Left lobe of liver (tissue), 2 donors: Measurements from ENCODE around the gene ARID3A. TPM values are rescaled to one million over a fixed set of nuclear protein-coding genes. Genes with fewer than 3 reads are reported as not detected.

ENCODE experiments used
- ATAC-seq: fragments of 200-7000 bp; cut with Tn5 transposase; one replicate; pipeline ENCODE4 v1.9.1; 2020; ENCODE audit warnings: mild to moderate bottlenecking, moderate library complexity
- DNase-seq: peaks from one replicate; pipeline ENCODE4 v3.0.0-alpha.2; 2020; ENCODE audit warnings: low spot score
- total RNA-seq: library from RNA; stranded (reverse); gene quantifications from one replicate; pipeline ENCODE4 v1.2.1, GENCODE V29; 2021
- donor health status: DM: no; HTN: no; CAD: no; lungs with moderate emphysema.
- donor health status: DM: no; HTN: yes; CAD: no.

ARID3A gene
- total RNA-seq, 1 donor from 2014 or later, result 3.6 TPM

DNA sequence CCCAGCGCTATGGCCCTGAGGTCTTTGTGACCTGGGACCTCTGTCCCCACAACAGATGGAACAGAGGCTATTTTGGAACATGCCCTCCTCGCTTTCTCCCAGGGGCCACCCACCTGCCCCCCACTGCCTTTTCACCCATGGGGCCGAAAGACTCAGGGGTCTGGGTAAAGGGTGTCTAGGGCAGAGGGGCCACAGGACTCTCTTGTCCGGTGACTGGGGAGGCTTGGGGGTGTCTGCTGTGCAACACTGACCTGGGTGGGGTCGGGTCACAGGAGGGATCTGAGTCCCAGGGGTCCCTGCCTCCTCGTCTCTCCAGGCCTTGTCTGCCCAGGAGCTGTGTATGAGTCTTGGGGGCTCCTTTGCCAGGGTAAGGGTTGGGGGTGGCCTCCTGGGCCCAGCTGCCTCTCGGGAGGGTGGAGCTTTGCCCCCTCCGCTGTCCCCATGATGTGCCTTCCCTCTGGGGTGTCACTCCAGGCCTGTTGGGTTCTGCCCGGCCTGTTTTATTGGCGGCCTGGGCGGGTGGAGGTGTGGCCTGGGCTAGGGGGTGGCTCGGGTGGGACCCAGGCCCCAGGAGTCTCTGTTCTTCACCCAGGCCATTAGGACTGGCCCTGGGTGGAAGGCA is 2.1 kb downstream of the ARID3A start:
- DNase-seq, result no peak
- ATAC-seq, result no peak

DNA sequence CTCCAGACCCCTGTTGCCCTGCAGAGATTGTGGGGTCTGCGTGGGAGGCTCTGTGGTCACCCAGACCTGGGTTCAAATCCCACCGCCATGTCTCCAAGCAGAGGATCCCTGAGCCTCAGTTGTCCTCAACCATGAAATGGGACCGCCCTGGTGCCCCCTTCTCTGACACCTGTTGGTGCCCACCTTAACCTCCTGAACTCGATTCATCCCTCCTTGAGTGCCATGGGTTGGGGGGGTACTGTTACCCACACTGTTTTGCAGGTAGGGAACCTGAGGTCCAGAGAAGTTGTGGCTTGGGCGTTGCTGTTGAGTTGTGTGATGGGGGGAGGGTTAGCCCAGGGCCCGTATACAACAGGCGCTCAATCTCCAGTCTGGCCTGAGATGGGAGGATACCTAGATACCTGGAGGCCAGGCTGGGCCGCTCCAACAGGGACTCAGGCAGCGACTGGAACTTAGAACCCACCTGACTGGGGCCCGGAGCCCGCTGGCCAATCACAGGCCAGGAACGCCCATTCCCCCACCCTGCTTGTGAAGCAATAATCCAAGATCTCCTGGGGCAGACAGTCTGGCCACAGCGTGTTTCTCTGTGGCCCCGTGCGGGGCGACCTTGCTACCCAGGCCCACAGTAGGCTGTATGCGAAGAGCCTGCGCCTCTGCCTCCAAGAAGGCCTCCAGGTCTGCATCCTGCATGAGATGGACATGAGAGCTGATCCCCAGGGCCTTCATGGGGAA is 2.8 kb downstream of the ARID3A start:
- peak; percentile 17 for ATAC-seq
- no peak for DNase-seq

- no peak for DNase-seq
- no peak for ATAC-seq
Measured at GRCh38 chr19:929203-929890, 3.5 kb downstream of the ARID3A start.

DNA sequence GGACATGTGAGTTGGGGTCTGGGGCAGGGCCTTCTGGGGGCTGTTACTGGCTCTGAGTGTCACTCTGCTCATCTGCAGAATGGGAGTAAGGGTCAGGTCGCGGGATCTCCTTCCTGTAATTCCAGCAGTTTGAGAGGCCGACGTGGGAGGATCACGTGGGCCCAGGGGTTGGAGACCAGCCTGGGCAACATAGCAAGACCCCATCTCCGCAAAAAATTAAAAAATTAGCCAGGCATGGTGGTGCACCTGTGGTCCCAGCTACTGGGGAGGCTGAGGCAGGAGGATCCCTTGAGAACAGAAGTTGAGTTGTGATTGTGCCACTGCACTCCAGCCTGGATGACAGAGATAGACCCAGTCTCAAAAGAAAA is 4.0 kb downstream of the ARID3A start:
- no peak for DNase-seq

DNA sequence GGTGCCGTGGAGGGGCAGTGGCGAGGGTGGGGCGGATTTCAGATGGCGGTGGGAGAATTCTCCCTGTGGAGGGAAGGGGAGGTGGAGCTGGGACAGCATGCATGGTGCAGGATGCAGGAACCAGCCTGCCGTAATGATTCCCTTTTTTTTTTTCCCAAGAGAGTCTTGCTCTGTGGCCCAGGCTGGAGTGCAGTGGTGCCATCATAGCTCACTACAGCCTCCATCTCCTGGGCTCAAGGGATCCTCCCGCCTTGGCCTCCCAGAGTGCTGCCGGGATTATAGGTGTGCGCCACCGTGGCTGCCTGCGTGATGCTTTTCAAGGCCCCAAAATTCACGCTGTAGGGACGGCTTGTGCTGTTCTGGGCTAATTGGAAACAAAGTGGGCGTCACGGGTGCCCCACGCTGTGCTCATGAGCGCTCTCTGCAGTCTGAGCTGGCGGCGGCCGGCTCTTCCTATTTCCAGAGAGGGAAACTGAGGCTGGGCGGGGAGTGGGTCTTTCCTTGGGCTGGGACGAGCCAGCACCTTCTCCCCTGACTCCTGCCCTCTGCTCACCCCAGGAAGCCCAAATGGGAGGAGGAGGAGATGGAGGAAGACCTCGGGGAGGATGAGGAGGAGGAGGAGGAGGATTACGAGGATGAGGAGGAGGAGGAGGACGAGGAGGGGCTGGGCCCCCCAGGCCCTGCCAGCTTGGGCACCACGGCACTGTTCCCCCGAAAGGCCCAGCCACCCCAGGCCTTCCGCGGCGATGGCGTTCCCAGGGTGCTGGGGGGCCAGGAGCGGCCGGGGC is 6.2 kb downstream of the ARID3A start:
- DNase-seq (no peak), ATAC-seq (no peak)

More for the DNA sequence above, 4.0 kb downstream of the ARID3A start:
- no peak for ATAC-seq

- DNase-seq (no peak), ATAC-seq (no peak)
Measured at GRCh38 chr19:932648-933552, 7.1 kb downstream of the ARID3A start.

DNA sequence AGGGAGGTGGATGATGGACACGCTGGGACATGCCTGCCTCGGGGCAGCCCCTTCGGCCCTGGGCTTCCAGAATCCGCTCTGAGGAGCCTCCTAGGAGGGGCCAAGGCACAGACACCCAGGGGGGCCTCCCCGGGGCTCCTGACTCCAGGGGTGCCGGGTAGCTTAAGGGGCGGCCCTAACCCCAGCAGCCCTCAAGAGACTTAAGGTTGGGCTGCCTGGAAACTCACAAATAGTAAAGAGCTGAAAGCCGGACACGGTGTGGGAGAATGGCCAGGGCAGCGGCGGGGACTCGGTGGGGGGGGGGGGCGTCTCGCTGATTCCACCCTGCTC is 7.7 kb downstream of the ARID3A start:
- ATAC-seq (no peak), DNase-seq (no peak)

GRCh38 chr19:934197-934840 is 8.5 kb downstream of the ARID3A start:
- DNase-seq, result no peak
- peak; percentile 5 for ATAC-seq

DNA sequence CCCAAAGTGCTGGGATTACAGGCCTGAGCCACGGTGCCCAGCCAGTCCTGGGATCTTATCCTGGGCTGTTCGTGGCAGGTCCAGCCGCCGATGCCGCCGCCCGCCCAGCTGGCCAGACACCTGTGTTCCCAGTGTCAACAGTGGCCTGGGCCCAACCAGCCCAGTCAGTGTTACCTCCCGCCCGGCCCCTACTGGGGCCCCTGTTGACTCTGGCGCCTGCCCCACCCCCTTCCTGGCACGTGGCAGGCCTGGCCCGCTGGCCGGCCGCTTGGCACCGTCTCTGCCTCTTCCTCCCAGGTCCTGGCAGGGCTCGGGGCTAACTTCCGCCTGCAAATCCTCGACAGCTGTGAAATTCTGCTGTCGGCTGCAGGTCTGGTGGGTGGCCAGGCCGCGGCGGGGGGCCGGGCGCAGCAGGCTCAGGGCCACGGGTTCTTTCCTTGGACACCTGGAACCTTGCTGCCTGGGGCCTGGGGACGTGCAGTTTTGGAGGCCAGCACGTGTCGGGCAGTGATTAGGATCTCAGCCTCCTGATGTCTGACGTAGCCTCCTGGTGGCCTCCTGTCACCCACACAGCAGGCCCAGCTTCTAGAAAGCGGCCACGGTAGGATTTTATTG is 9.1 kb downstream of the ARID3A start:
- DNase-seq, result peak; percentile 98
- ATAC-seq, result peak; percentile 97

DNA sequence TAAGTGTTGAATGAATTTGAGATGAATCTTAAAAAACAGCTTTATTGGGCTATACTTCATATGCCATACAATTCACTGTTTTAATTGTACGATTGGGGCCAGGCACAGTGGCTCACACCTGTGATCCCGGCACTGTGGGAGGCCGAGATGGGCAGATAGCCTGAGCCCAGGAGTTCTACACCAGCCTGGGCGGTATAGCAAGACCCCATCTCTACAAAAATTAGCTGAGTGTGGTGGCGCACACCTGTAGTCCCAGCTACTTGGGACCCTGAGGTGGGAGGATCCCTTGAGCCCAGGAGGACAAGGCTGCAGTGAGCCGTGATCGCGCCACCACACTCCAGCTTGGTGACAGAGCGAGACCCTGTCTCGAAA is 10.3 kb downstream of the ARID3A start:
- ATAC-seq, result no peak
- no peak for DNase-seq

DNA sequence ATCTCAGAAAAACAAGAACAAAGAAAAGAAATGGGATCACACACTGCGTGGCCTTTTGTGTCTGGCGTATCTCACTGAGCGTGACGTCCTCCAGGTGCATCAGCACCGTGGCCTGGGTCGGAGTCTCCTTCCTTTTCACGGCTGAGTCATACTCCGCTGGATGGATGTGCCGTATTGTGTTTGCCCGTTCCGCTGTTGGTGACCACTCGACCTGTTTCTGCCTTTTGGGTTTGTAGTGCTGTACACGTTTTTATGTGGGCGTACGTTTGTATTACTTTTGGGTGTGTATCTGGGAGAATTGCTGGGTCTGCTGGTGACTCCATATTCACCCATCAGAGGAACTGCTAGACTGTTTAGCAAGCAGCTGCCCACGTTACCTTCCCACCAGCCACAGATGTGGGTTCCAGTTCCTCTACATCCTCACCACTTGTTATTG is 11.4 kb downstream of the ARID3A start:
- DNase-seq (no peak), ATAC-seq (no peak)

DNA sequence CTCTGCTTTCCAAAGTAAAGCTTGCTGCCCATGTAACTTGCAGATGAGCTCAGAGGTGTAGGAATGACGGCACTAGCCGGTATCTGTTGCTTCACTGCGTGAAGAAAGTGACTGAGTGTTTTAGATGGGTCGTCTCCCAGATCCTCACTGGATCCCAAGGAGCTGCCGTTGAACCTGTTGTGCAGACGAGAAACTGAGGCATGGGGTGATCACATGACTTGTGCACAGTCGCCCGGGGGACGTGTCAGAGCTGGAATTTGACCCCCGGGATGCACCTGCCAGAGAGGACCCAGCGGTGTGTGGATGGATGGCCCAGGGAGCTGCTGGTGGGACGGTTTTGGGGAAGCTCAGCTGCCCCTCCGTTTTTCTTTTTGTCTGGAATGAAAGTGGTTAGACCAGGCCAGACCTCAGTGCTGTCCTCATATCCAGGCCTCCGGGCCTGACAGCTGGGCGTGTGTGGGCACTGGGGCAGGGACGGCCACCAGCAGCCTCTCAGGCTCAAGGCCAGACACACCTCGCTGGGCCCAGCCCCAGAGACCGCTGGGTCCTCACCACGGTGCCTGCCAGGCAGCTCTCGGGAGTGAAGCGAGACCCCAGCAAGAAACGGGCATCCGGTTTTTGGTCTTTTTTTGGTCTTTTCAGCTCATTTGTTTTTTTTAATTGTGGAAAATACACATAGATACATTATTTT is 12.5 kb downstream of the ARID3A start:
- ATAC-seq, result no peak
- no peak for DNase-seq

DNA sequence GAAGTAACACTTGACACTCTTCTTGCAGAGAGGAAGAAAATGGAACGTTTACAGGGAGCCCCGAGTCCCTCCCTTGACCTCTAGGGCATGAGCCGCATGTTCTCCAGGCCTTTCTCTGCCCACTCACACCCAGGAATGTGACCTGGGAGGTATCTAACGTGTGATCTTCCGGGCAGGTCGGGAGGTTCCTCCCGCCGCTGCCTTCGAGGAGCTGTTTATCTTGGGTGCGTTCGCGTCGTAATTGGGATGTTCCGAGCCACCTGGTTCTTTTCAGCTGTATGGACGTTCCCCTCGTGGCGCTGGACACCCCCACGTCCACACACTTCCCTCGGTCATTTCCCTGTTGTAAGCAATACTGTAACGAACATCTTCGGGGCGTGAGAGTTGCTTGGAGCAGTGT is 13.6 kb downstream of the ARID3A start:
- ATAC-seq (no peak), DNase-seq (no peak)

DNA sequence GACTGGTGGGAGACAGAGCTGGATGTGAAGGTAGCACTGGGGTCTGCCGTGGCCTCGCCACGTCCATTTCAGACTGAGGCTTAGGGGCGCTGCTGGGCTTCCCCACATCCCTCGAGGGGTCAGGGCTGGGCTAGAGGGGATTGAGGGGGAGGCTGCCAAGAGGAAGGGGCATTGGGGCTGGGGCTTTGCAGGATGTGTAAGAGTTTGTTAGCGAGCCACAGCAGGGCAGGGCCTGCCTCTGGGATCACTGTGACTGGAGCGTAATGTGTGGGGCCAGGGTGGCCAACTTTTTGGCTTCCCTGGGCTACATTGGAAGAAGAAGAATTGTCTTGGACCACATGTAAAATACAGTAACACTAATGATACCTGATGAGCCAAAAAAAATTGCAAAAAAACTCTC is 14.1 kb downstream of the ARID3A start:
- ATAC-seq (no peak), DNase-seq (no peak)

DNA sequence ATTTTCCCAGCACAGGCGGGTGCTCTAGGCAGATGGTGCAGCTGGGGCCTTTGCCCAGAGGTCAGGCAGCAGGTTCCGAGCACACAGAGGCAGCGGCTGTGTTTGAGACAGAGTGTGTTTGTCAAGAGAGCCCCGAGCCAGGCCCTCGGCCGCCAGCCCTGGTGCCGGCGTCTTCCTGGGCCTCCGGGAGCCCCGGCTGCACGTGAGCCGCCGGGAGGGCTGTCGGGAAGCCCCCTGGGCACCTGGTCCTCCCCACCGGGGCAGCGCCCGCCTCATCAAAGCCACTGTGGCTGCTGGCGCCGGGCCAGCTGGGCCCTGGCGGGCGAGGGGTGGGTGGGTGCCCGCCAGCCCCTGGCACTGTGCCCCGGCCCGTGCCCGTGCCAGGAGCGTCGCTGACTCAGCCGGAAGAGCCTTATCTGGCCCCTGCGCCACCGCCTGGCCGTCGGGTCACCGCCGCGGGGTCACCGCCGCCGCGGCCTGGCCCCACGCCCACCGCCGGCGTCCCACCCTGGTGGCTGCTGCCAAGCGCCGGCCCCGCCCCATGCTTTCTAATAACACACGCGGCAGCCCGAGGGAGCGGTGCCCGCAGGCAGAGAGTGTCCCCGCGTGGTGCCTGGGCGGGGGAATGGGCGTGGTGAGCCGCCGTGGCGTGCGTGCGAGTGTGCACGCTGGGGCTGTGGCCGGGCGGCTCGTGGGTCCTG is 14.9 kb downstream of the ARID3A start:
- peak; percentile 91 for DNase-seq
- ATAC-seq, result peak; percentile 90

DNA sequence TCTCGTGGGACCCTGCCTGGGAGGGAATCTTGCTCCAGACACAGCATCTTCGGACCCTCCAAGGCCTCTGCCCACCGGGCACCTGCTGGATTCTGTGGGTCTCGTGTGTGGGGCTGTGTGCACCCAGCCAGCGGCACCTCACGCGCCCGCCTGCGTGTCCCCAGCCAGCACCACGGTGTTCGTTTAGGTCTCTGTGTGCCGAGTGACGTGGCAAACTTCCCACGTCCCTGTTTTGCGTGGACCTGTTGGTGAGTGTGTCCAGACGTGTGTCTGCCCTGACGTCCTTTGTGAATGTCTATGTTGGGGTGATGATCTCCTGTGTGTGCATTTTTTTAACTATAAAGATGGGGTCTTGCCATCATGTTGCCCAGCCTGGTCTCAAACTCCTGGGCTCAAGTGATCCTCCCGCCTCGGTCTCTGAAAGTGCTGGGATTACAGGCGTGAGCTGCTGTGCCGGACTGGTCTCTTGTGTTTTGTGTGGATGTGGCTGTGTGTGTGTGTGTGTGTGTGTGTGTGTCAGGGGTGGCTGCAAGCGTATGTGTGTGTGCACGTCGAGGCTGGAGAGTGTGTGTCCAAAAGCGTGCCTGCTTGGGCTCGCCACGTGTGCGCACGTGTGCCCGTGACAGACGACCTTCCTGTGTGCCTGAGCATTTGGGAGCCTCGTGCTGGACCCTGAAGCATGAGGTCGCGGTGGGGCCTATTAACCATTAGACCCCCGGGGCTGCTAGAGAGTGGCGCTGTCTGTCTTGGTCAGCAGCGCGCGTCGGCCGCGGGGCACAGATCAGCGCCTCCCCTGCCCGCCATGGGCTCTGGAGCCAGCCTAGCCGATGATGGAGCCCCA is 15.7 kb downstream of the ARID3A start:
- DNase-seq, result no peak
- no peak for ATAC-seq

GRCh38 chr19:942133-942645 is 16.4 kb downstream of the ARID3A start:
- DNase-seq (no peak), ATAC-seq (no peak)
